ENCODE data around the gene SSBP2.

SSBP2 gene

GRCh38 chr5:81751009-81751835 is at the start of gene SSBP2:
Gene SSBP2 (minus strand): TSS chr5:81751097. CDS start chr5:81751042, 55 bp downstream.
- DNase-seq = peak; percentile 99

- DNase-seq = no peak
Observed at GRCh38 chr5:81795666-81796065, 44.8 kb upstream of the SSBP2 start.

- DNase-seq = no peak
Observed at GRCh38 chr5:81794226-81794625, 43.3 kb upstream of the SSBP2 start.

- no peak for DNase-seq
Observed at GRCh38 chr5:81790336-81790735, 39.4 kb upstream of the SSBP2 start.

- no peak for DNase-seq
Observed at GRCh38 chr5:81789033-81789432, 38.1 kb upstream of the SSBP2 start.

- no peak for DNase-seq
Observed at GRCh38 chr5:81788329-81788728, 37.4 kb upstream of the SSBP2 start.

GRCh38 chr5:81787474-81788242 is 36.8 kb upstream of the SSBP2 start:
- DNase-seq = peak; percentile 75

- DNase-seq = no peak
Observed at GRCh38 chr5:81786991-81787390, 36.1 kb upstream of the SSBP2 start.

GRCh38 chr5:81786496-81786895 is 35.6 kb upstream of the SSBP2 start:
- no peak for DNase-seq

- peak; percentile 73 for DNase-seq
Observed at GRCh38 chr5:81785322-81785721, 34.4 kb upstream of the SSBP2 start.

- peak; percentile 65 for DNase-seq
Observed at GRCh38 chr5:81783401-81783800, 32.5 kb upstream of the SSBP2 start.

GRCh38 chr5:81782811-81783210 is 31.9 kb upstream of the SSBP2 start:
- peak; percentile 63 for DNase-seq

- DNase-seq = peak; percentile 49
Observed at GRCh38 chr5:81779916-81780266, 29.0 kb upstream of the SSBP2 start.

- peak; percentile 93 for DNase-seq
Observed at GRCh38 chr5:81779125-81779915, 28.4 kb upstream of the SSBP2 start.

GRCh38 chr5:81778642-81779041 is 27.7 kb upstream of the SSBP2 start:
- peak; percentile 73 for DNase-seq

- no peak for DNase-seq
Observed at GRCh38 chr5:81776258-81776657, 25.4 kb upstream of the SSBP2 start.

GRCh38 chr5:81774374-81774773 is 23.5 kb upstream of the SSBP2 start:
- no peak for DNase-seq

GRCh38 chr5:81773574-81773973 is 22.7 kb upstream of the SSBP2 start:
- no peak for DNase-seq

- DNase-seq = no peak
Observed at GRCh38 chr5:81773161-81773560, 22.3 kb upstream of the SSBP2 start.

- no peak for DNase-seq
Observed at GRCh38 chr5:81772488-81772887, 21.6 kb upstream of the SSBP2 start.

- no peak for DNase-seq
Observed at GRCh38 chr5:81768935-81769452, 18.1 kb upstream of the SSBP2 start.

GRCh38 chr5:81767938-81768337 is 17.0 kb upstream of the SSBP2 start:
- no peak for DNase-seq

- no peak for DNase-seq
Observed at GRCh38 chr5:81767097-81767496, 16.2 kb upstream of the SSBP2 start.

Measured in OCI-M1 (cell line).